Caco-2 (cell line): ENCODE data around the gene SCTR. TPM values are rescaled to one million over a fixed set of nuclear protein-coding genes. Genes with fewer than 3 reads are reported as not detected.

Source experiments
- BruUV-seq: library from RNA; stranded (reverse); fragments of 400-500 nt; replicated peaks from 2 replicates; lab custom pipeline; 2021; lab: Mats Ljungman, UMichigan
- CTCF ChIA-PET: fragments of 300-600 bp; sonication (Branson Sonifier 250); formaldehyde crosslinking; loops from one replicate; lab custom pipeline; 2022; ENCODE audit warnings: antibody characterized with exemption; lab: Charles Lee
- POLR2A ChIA-PET: fragments of 300-600 bp; sonication (Branson Sonifier 250); formaldehyde crosslinking; loops from one replicate; lab custom pipeline; 2022; ENCODE audit warnings: antibody characterized with exemption; lab: Charles Lee
- DNase-seq, 2 experiments: peaks; one replicate each; pipeline versions ENCODE4 v3.0.0 to v3.0.0-alpha.2; 2020 to 2022
- H3K27me3 ChIP-seq: replicated peaks from 2 replicates; pipeline ENCODE4 v1.6.0; 2011; ENCODE audit warnings: low read length; ENCODE audit not compliant: control insufficient read depth, insufficient read depth
- H3K36me3 ChIP-seq: 2 replicates; pipeline ENCODE4 v1.5.1; 2011; ENCODE audit warnings: low read length; ENCODE audit not compliant: control insufficient read depth, insufficient read depth
- H3K4me1 ChIP-seq: fragments of 250-450 bp; sonication (Bioruptor Pico); 2 replicates; pipeline ENCODE4 v1.5.1; 2020; ENCODE audit warnings: mild to moderate bottlenecking
- H3K4me3 ChIP-seq: 2 replicates; pipeline ENCODE4 v1.5.1; 2011; ENCODE audit warnings: low read depth, mild to moderate bottlenecking, control low read depth, low read length
- H3K9me3 ChIP-seq: fragments of 250-450 bp; sonication (Bioruptor Pico); 2 replicates; pipeline ENCODE4 v1.5.1; 2020; ENCODE audit warnings: mild to moderate bottlenecking, moderate library complexity
- H3K27ac Mint-ChIP-seq: one replicate; pipeline ENCODE4 v1.8.0; 2022; ENCODE audit warnings: mixed read lengths; ENCODE audit not compliant: unreplicated experiment
- H3K27me3 Mint-ChIP-seq: one replicate; pipeline ENCODE4 v1.8.0; 2022; ENCODE audit warnings: mixed read lengths; ENCODE audit not compliant: insufficient read depth, unreplicated experiment
- H3K36me3 Mint-ChIP-seq: one replicate; pipeline ENCODE4 v1.8.0; 2022; ENCODE audit warnings: mild to moderate bottlenecking, mixed read lengths; ENCODE audit not compliant: insufficient read depth, unreplicated experiment
- H3K4me1 Mint-ChIP-seq: one replicate; pipeline ENCODE4 v1.8.0; 2022; ENCODE audit warnings: low read depth, mixed read lengths; ENCODE audit not compliant: unreplicated experiment
- H3K4me3 Mint-ChIP-seq: one replicate; pipeline ENCODE4 v1.8.0; 2022; ENCODE audit warnings: mild to moderate bottlenecking, moderate library complexity, mixed read lengths; ENCODE audit not compliant: unreplicated experiment
- H3K9me3 Mint-ChIP-seq: one replicate; pipeline ENCODE4 v1.8.0; 2022; ENCODE audit warnings: mixed read lengths; ENCODE audit not compliant: unreplicated experiment
- intact Hi-C: fragments of 100-400 bp; cut with micrococcal nuclease; formaldehyde crosslinking; loops from one replicate; pipeline ENCODE4 v1.10.0; 2022; ENCODE audit not compliant: unreplicated experiment
- total RNA-seq: library from RNA; stranded (reverse); gene quantifications from 2 replicates; pipeline ENCODE4 v1.2.3, GENCODE V29; 2022
- TF ChIP-seq, protein P1 (sequence below), 2 experiments: fragments of 200-600 bp in 1 of 2; IDR thresholded peaks; 1 replicate in 1 of 2; 2 replicates in 1 of 2; pipeline versions ENCODE4 v1.5.1 to v1.8.0; 2011 to 2022; ENCODE audit warnings: antibody characterized with exemption in 1 of 2, control low read depth in 1 of 2, inconsistent platforms in 1 of 2, low read depth in 1 of 2, low read length in 1 of 2, mild to moderate bottlenecking in 1 of 2, moderate library complexity in 1 of 2; ENCODE audit not compliant: insufficient read depth in 1 of 2, severe bottlenecking in 1 of 2, unreplicated experiment in 1 of 2

SCTR gene
- total RNA-seq, 1 experiment from 2014 or later: not detected

DNA sequence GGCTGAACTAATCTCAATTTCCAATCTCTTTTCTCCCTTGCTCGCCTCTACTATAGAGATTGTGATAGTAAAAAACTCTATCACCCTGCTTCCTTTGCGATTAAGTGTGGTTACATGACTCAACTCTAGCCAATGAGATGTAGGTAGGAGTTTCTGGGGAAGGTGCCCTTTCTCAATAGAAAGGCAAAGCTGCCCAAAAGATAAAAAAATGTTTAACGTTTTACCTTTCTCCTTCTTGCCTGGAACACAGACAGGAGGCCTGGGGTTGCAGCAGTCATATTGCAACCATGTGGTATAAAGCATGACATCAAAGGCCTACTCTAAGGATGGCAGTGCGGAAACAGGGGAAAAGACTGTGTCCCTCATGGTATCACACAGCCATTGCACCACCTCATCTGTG is 61.1 kb downstream of the SCTR start:
- POLR2A ChIA-PET: no interaction called here
- Histone ChIP-seq H3K27me3 (no peaks in the 10 kb centered on the region), H3K9me3 (no peaks in the 10 kb centered on the region), H3K4me1 (no peaks in the 10 kb centered on the region), H3K4me3 (no peak overlapping the region), H3K36me3 (no peaks in the 10 kb centered on the region)
- no peak overlapping the region for H3K27ac Mint-ChIP-seq
- CTCF ChIA-PET: no interaction called here
- H3K4me3 Mint-ChIP-seq: no peak overlapping the region
- BruUV-seq: no TSS peak
- no peaks in the 10 kb centered on the region for H3K4me1 Mint-ChIP-seq
- H3K27me3 Mint-ChIP-seq: no peaks in the 10 kb centered on the region
- no peaks in the 10 kb centered on the region for H3K36me3 Mint-ChIP-seq
- intact Hi-C loops: no loop called here
- H3K9me3 Mint-ChIP-seq: no peaks in the 10 kb centered on the region
- TF ChIP-seq, protein P1, sequence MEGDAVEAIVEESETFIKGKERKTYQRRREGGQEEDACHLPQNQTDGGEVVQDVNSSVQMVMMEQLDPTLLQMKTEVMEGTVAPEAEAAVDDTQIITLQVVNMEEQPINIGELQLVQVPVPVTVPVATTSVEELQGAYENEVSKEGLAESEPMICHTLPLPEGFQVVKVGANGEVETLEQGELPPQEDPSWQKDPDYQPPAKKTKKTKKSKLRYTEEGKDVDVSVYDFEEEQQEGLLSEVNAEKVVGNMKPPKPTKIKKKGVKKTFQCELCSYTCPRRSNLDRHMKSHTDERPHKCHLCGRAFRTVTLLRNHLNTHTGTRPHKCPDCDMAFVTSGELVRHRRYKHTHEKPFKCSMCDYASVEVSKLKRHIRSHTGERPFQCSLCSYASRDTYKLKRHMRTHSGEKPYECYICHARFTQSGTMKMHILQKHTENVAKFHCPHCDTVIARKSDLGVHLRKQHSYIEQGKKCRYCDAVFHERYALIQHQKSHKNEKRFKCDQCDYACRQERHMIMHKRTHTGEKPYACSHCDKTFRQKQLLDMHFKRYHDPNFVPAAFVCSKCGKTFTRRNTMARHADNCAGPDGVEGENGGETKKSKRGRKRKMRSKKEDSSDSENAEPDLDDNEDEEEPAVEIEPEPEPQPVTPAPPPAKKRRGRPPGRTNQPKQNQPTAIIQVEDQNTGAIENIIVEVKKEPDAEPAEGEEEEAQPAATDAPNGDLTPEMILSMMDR (IDR thresholded peaks at IDR 0.05; ENCODE audit: insufficient read depth in 1 of 2, low read depth in 1 of 2, low read length in 1 of 2, severe bottlenecking in 1 of 2, unreplicated experiment in 1 of 2): no peak
- no peak for DNase-seq

DNA sequence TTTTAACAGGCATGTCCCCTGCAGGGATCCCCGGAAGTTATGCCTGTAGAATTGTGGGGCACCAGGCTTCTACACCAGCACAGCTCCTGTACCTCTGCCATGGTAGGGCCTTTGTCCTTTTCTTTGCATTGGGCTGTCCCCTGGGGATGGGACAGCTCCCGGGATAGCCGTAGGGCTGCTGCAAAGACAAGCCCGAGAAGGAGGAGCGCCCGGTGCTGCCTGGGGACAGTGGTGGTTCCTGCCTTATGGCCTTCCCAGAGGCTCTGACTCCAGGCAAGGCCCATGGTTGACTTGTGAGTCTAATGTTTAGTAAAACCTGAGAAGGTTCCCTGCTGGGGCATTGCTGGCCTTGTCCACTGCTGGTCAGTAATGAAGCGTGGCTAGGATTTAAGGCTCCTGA is 61.7 kb downstream of the SCTR start:
- no peaks in the 10 kb centered on the region for H3K36me3 Mint-ChIP-seq
- Histone ChIP-seq H3K4me1 (no peaks in the 10 kb centered on the region), H3K4me3 (no peak overlapping the region), H3K9me3 (no peaks in the 10 kb centered on the region), H3K36me3 (no peaks in the 10 kb centered on the region), H3K27me3 (no peaks in the 10 kb centered on the region)
- H3K27me3 Mint-ChIP-seq: no peaks in the 10 kb centered on the region
- ChIA-PET CTCF (no interaction called here), POLR2A (no interaction called here)
- no peaks in the 10 kb centered on the region for H3K4me1 Mint-ChIP-seq
- TF ChIP-seq, protein P1 (IDR thresholded peaks at IDR 0.05; ENCODE audit: insufficient read depth in 1 of 2, low read depth in 1 of 2, low read length in 1 of 2, severe bottlenecking in 1 of 2, unreplicated experiment in 1 of 2): no peak
- no peaks in the 10 kb centered on the region for H3K9me3 Mint-ChIP-seq
- no peak for DNase-seq
- no TSS peak for BruUV-seq
- intact Hi-C loops: no loop called here
- H3K27ac Mint-ChIP-seq: no peak overlapping the region
- no peak overlapping the region for H3K4me3 Mint-ChIP-seq

DNA sequence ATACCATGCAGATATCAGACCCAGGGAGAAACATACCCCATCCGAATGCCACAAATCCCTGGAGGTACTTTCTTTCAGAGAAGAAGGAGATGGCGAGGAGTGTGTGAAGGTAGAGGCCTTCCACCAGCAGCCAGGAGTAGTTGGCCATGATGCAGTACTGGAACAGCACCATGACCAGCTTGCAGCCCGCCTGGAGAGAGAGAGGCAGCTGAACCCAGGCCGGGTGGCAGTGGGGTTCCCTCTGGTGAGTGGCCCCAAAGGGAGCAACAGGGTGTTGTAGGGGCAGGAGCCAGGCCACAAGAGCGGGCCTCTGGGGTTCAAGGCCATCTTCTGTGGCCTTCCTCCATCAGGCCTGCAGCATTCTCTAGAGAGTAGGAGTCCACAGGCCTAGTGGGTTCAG is 62.5 kb downstream of the SCTR start:
- no peaks in the 10 kb centered on the region for H3K36me3 Mint-ChIP-seq
- TF ChIP-seq, protein P1 (IDR thresholded peaks at IDR 0.05; ENCODE audit: insufficient read depth in 1 of 2, low read depth in 1 of 2, low read length in 1 of 2, severe bottlenecking in 1 of 2, unreplicated experiment in 1 of 2): no peak
- H3K9me3 Mint-ChIP-seq: no peaks in the 10 kb centered on the region
- ChIA-PET CTCF (no interaction called here), POLR2A (interaction anchor here (0.7 kb wide), 1 partner anchor 109 kb away, joined by 8 read pairs; no protein-coding TSS in a partner anchor)
- H3K9me3 ChIP-seq: no peaks in the 10 kb centered on the region
- H3K4me1 ChIP-seq: no peaks in the 10 kb centered on the region
- H3K36me3 ChIP-seq: no peaks in the 10 kb centered on the region
- intact Hi-C loops: no loop called here
- H3K4me3 ChIP-seq: no peak overlapping the region
- H3K4me3 Mint-ChIP-seq: no peak overlapping the region
- H3K27me3 Mint-ChIP-seq: no peaks in the 10 kb centered on the region
- H3K27me3 ChIP-seq: no peaks in the 10 kb centered on the region
- DNase-seq: no peak
- H3K27ac Mint-ChIP-seq: no peak overlapping the region
- BruUV-seq: no TSS peak
- no peaks in the 10 kb centered on the region for H3K4me1 Mint-ChIP-seq
